VCaP (cell line): Measurements from ENCODE around the gene IL31RA.

Experiments used
- H3K27ac ChIP-seq: fragments of 450-650 bp; 2 replicates; pipeline ENCODE4 v1.5.1; 2017
- TF ChIP-seq, protein P1 (sequence below): fragments of 450-650 bp; conservative IDR thresholded peaks from 2 replicates; pipeline ENCODE4 v1.5.1; 2017; ENCODE audit warnings: mild to moderate bottlenecking, moderate library complexity

The IL31RA gene

DNA sequence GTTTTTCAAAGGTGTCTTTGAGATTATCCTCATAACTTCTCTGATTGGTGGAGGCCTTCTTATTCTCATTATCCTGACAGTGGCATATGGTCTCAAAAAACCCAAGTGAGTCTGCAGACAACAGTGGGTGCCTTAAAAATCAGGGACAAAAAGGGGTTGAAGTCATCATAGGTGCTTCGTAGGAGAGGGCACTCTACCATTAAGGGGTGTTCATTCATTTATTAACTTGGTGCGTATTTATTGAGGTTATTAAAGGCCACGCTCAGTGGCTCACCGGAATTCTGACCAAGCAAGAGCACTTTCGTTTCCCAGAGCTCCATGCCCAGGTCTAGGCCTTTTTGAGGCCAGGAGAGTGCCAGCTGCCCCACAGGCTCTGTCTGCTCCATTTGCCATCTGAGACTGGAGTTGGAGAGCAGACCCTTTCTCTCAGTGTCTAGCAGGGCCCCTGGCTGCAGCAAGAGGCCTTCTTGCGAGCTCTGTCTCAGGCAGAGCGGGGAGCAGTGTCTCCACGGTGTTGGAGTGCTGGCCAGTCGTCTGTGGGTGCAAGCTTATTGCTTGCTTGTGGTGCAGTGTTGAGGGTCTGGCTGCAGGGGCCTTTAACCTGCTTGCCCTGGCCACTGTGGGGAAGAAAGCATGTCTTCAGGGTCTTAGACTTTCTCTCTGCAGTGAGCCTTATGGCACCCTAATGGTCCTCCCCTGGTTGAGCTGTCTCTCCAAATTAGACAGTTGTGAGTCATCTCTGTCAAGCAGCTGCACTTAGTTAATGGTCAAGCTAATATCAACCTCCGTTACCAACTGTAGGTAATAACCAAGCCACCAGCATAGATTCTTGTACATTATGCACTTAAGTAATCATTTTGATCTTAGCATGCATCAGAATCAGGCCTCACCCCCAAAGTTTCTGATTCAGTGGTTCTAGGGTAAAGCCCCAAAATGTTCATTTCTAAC is 62.6 kb downstream of the IL31RA start:
- H3K27ac ChIP-seq = no peak overlapping the region
- TF ChIP-seq, protein P1, sequence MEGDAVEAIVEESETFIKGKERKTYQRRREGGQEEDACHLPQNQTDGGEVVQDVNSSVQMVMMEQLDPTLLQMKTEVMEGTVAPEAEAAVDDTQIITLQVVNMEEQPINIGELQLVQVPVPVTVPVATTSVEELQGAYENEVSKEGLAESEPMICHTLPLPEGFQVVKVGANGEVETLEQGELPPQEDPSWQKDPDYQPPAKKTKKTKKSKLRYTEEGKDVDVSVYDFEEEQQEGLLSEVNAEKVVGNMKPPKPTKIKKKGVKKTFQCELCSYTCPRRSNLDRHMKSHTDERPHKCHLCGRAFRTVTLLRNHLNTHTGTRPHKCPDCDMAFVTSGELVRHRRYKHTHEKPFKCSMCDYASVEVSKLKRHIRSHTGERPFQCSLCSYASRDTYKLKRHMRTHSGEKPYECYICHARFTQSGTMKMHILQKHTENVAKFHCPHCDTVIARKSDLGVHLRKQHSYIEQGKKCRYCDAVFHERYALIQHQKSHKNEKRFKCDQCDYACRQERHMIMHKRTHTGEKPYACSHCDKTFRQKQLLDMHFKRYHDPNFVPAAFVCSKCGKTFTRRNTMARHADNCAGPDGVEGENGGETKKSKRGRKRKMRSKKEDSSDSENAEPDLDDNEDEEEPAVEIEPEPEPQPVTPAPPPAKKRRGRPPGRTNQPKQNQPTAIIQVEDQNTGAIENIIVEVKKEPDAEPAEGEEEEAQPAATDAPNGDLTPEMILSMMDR = no peak

DNA sequence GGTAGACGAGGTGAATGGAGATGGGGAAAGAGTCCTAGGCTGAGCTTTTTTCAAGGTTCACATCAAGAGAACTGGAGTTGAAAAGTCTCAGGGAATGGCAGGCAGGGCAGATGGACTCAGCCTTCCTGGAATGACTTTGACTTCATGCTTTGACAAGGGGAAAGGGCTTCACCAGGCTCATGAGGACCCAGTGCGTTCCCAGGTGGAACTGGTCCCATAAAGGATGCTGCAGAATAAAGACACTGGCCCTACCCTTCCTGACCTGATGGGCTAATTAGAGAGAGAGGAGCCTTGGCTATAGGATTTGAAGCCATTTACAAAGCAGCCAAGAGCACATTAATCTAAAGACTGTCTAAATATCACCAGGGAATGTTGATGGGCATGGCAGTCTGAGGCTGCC is 63.8 kb downstream of the IL31RA start:
- TF ChIP-seq, protein P1 = no peak
- H3K27ac ChIP-seq = no peak overlapping the region

DNA sequence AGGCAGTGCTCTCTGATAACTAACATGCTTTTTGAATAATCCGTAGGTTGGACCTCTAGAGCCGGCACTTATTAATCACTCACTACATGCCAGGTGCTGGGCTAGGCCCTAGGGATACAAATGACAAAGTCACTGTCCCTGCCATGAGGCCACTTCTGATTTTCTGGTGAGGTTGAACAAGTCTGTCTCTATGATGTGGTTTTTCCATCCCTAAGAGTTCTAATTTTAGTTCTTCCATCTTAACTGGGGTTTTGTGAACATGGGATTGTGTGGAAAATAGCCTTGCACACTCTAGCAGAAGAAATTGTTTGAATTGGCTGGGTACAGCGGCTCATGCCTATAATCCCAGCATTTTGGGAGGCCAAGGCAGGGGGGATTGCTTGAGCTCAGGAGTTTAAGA is 64.6 kb downstream of the IL31RA start:
- H3K27ac ChIP-seq = no peak overlapping the region
- TF ChIP-seq, protein P1 = no peak

DNA sequence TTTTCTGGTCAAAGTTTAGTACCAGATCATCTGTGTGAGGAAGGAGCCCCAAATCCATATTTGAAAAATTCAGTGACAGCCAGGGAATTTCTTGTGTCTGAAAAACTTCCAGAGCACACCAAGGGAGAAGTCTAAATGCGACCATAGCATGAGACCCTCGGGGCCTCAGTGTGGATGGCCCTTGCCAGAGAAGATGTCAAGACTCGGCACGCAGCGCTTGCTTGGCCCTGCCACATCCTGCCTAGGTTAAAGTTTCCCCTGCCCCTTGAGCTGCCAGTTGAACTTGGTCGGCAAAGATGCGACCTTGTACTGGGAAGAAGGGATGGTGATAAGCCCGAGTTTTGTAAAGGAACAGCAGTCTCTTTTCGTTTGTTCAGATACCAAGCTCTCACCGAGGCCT is 65.8 kb downstream of the IL31RA start:
- no peak overlapping the region for H3K27ac ChIP-seq
- TF ChIP-seq, protein P1 = no peak

DNA sequence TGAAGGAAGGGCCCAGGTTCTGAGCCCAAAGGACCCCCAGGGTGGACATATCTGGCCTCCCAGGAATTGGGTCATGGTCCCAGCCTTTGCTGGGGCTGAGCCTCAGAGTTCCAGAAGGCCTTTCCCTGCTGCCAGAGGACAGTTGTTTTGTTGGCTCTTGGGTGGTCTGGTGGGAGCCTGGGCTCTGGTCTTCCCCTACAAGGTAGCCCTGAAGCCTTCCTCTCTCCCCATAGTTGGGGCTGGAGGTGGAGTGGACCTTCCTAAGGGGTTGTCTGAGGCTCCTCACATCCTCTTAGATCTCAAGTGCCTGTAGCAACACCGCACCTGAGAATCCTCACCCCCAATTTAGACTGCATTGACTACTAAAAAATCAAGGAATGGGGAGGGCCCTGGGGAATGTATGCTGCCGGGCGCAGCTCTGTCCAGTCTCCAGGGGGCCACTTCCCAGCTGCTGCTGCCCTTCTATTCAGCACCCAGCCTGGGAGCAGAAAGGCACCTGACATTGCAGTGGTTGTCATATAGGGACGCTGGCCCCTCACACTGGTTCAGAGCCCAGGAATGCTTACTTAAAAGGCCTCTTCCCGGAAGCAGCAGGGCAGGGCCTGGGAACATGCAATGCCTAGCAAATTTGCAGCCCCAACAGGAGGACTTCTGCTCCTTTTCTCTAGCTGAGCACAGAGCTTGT is 66.4 kb downstream of the IL31RA start:
- no peak overlapping the region for H3K27ac ChIP-seq
- TF ChIP-seq, protein P1 = no peak

DNA sequence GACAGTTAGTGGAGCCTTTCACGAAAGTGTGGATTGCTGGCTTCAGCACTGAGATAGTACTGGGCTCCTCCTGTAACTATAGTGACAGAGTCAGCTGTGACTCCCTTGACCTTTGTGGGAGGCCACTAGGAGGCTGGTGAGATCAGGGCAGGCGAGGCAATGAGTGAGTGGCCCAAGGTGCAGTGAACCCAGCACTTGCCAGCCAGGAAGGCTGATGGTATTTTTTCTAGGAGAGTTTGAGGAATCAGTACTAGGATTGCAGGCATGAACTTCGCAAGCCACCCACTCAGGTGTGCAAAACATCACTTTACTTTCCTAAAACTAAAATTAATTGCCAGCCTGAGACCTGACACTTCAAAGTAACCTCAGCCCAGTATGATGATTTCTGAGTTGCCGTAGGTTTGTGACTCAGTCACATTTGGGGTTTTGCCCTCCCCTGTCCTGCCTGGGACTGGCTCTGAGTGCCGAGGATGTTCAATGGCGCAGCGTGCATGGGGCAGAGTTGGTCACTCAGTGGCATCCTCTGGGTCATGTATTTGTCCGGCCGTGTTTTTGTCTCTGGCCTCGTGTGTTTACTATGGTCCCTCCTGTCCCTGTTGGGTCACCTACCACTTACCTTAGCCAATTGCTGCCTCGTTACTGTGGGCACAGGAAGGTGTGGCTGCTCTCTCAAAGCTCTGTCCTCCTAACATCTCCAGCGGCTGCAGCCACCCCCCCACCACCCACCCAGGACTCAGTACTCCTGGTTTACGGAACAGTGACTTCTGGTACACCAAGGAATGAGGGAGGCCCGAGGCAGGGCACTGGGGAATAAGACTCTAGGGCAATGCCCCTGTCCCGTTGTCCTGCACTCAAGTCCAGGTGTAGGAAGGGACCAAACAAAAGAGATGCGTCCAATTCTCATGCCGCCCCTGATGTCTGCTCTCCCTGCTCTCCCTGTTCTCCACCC is 67.2 kb downstream of the IL31RA start:
- no peak overlapping the region for H3K27ac ChIP-seq
- TF ChIP-seq, protein P1 = no peak
